CD4-positive, alpha-beta T cell treated with Interleukin-1 beta for 1 hour (primary cell): ENCODE results near the gene CES5A.
"Not testable (repeated sequence)": the region's sequence is repeated elsewhere in the genome, so short reads cannot be mapped to it uniquely, and the experiment has no call there.

ENCODE experiments used
- DNase-seq, 2 donors: peaks; one replicate each; pipeline ENCODE4 v3.0.0-alpha.2; 2020 to 2022

CES5A gene

GRCh38 chr16:55828680-55829079 is 46.5 kb downstream of the CES5A start:
- DNase-seq: no peak

GRCh38 chr16:55825115-55825728 is 50.0 kb downstream of the CES5A start:
- DNase-seq: no peak

- no peak for DNase-seq
Observed at GRCh38 chr16:55824473-55825000, 50.6 kb downstream of the CES5A start.

GRCh38 chr16:55822280-55822810 is 52.8 kb downstream of the CES5A start:
- no peak for DNase-seq

- DNase-seq: no peak
Observed at GRCh38 chr16:55821210-55821609, 54.0 kb downstream of the CES5A start.

- DNase-seq: no peak
Observed at GRCh38 chr16:55820615-55821014, 54.6 kb downstream of the CES5A start.

GRCh38 chr16:55817236-55817912 is 57.8 kb downstream of the CES5A start:
- DNase-seq: no peak

- DNase-seq: not testable (repeated sequence)
Observed at GRCh38 chr16:55816222-55816621, 59.0 kb downstream of the CES5A start.

- DNase-seq: no peak
Observed at GRCh38 chr16:55815320-55815719, 59.9 kb downstream of the CES5A start.

GRCh38 chr16:55814174-55814573 is 61.0 kb downstream of the CES5A start:
- DNase-seq: not testable (repeated sequence)

- not testable (repeated sequence) for DNase-seq
Observed at GRCh38 chr16:55813730-55814129, 61.4 kb downstream of the CES5A start.

GRCh38 chr16:55812951-55813350 is 62.2 kb downstream of the CES5A start:
- DNase-seq: no peak

- no peak for DNase-seq
Observed at GRCh38 chr16:55811811-55812210, 63.4 kb downstream of the CES5A start.

- no peak for DNase-seq
Observed at GRCh38 chr16:55810451-55810961, 64.7 kb downstream of the CES5A start.

- DNase-seq: no peak
Observed at GRCh38 chr16:55809851-55810250, 65.3 kb downstream of the CES5A start.

- DNase-seq: no peak
Observed at GRCh38 chr16:55809386-55809785, 65.8 kb downstream of the CES5A start.

- DNase-seq: not testable (repeated sequence)
Observed at GRCh38 chr16:55808286-55808685, 66.9 kb downstream of the CES5A start.

- not testable (repeated sequence) for DNase-seq
Observed at GRCh38 chr16:55805104-55805503, 70.1 kb downstream of the CES5A start.

- not testable (repeated sequence) for DNase-seq
Observed at GRCh38 chr16:55803681-55804080, 71.5 kb downstream of the CES5A start.
